ENCODE results near the gene STK24.
"Not testable (repeated sequence)": the region's sequence is repeated elsewhere in the genome, so short reads cannot be mapped to it uniquely, and the experiment has no call there.

Gene STK24

DNA sequence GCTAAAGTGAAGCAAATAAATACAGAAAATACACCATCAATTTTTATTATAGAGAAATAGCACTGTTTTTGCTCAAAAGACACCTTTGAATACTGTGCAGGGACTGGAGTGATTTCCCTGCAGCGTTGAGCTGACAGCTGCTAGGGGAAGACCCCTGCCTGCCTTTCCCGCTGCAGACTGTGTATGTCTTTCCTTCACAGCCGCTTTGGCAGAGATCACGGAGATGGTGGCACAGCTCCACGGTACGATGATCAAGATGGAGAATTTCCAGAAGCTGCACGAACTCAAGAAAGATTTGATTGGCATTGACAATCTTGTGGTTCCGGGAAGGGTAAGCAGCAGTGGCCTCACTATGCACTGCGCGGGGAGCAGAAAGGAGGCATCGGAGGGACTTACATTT is 141.5 kb downstream of the STK24 start:
- no peak for DNase-seq
- in situ Hi-C loops (cut with MboI; ENCODE audit: low pct_unique_long_range_greater_than_20kb, low sequenced_read_pairs), result loop anchor here (25.0 kb wide), 1 partner anchor 573 kb away; no protein-coding TSS in a partner anchor

DNA sequence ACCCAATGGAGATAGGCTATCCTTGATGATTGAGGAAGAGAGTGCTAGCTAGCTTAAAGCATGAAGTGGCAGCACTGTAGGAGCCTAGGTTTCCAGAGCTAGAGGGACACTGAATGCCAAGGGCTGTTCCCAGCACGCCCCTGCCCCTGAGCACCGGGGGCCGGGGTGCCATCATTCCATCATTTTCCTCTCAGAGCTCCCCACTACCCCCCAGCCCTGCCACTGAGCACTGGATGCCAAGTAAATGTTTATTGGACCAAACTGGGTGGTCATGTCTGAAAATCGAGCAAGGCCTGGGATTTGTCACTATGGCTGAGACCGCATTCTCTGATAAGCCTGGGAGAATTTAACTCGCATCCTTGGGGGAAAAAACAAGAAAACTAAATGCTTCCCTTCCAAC is 142.8 kb downstream of the STK24 start:
- no peak for DNase-seq
- in situ Hi-C loops (cut with MboI; ENCODE audit: low pct_unique_long_range_greater_than_20kb, low sequenced_read_pairs), result loop anchor here (25.0 kb wide), 1 partner anchor 572 kb away; no protein-coding TSS in a partner anchor

DNA sequence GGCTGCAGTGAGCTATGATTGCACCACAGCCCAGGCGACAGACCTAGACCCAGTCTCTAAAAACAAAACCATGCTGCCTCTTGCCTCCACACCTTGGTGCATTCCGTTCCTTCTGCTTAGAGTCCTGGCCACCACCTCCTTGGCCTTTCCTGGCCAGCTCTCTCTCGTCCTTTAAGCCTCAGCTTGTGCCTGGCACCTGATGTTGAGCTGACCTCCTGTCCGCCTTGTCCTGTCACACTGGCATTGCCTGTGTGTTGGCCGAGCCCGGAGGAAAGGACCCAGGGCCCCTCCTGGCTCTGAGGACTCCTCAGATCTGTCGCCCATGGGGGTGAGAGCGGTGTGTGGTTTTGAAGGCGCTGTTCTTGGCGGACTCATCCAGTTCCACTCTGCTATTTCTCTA is 143.3 kb downstream of the STK24 start:
- DNase-seq, result no peak
- in situ Hi-C loops (cut with MboI; ENCODE audit: low pct_unique_long_range_greater_than_20kb, low sequenced_read_pairs), result loop anchor here (25.0 kb wide), 1 partner anchor 571 kb away; no protein-coding TSS in a partner anchor

DNA sequence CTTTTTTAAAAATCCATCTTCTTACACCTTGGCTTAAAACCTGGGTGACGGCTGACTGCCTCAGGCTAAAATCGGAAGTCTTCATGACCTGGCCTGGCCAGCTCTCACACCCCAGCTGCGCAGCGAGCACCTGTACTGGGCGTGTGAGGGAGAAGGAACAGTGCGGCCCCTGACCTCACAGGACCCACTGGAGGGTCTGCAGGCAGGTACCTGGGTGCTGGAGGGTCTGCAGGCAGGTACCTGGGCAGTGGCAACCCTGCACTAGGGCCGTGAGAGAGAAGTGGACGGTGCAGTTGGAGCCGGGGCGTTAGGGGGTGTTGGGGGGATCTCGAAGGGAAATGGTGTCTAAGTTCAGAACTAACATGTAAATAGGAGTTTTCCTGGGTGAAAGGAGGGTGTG is 144.3 kb downstream of the STK24 start:
- no peak for DNase-seq
- in situ Hi-C loops (cut with MboI; ENCODE audit: low pct_unique_long_range_greater_than_20kb, low sequenced_read_pairs), result loop anchor here (25.0 kb wide), 1 partner anchor 570 kb away; no protein-coding TSS in a partner anchor

DNA sequence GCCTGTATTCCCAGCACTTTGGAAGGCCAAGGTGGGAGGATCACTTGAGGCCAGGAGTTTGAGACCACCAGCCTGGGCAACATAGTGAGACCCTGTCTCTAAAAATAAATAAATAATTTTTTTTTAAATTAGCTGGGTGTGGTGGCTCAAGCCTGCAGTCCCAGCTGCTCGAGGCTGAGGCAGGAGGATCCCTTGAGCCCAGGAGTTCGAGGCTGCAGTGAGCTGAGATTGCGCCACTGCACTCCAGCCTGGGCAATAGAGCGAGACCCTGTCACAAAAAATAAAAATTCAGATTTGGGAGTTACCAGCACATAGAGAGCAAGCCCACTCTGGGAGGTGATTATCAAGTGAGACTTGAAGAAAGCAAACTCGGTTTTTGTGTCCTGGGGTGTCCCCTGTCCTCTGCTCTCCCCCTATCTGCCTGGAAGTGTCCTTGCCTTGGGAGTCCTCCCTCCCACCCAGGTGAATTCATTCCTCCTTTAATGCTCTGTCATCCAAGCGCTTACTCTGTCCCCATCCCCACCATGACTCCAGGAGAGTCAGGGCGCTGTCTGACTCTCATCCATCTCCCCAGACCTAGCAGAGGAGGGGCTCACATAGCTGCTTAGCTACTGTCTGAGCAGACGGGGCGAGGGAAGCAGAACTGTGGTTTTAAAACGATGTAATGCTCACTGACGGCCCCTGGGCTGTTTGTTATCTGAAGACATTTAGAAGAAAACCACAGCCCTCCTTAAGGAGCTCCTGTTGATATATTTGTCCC is 146.8 kb downstream of the STK24 start:
- in situ Hi-C loops (cut with MboI; ENCODE audit: low pct_unique_long_range_greater_than_20kb, low sequenced_read_pairs), result loop anchor here (25.0 kb wide), 1 partner anchor 568 kb away; no protein-coding TSS in a partner anchor
- no peak for DNase-seq

DNA sequence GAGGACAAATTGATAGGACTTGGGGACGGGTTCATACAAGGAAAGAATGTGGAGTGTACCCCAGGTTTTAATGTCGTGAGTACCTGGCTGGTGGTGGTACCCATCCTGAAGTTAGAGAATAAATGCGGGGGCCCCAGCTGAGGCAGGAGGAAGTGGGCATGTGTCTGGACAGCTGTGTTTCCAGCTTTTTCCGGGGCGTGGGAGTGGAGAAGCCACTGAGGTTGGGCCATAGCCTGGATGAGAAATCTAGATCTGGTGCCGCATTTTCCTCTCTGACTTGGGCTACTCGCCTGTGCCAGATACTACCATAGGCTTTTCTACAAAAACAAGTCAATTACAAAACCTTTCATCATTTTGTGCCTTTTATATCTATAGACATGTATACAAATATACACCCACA is 147.4 kb downstream of the STK24 start:
- in situ Hi-C loops (cut with MboI; ENCODE audit: low pct_unique_long_range_greater_than_20kb, low sequenced_read_pairs), result loop anchor here (25.0 kb wide), 1 partner anchor 567 kb away; no protein-coding TSS in a partner anchor
- no peak for DNase-seq

DNA sequence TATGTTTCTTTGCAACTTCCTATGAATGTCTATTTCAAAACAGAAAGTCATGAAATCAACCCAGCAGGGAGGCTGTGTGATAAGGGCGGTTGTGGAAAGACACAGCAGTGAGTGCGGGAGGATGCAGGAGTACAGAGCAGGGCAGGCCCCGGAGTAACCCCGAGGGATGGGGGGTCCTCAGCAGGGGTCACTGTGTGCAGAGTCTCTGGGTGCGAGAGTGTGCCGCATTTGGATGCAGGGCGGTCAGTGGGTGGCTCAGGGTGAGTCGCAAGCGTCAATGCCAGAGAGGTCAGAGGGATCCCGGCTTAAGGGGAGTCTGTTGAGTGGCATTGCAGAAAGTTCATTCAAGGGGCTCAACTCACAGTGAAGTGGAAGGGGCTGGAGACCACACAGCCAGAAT is 147.8 kb downstream of the STK24 start:
- no peak for DNase-seq
- in situ Hi-C loops (cut with MboI; ENCODE audit: low pct_unique_long_range_greater_than_20kb, low sequenced_read_pairs), result loop anchor here (25.0 kb wide), 1 partner anchor 567 kb away; no protein-coding TSS in a partner anchor

DNA sequence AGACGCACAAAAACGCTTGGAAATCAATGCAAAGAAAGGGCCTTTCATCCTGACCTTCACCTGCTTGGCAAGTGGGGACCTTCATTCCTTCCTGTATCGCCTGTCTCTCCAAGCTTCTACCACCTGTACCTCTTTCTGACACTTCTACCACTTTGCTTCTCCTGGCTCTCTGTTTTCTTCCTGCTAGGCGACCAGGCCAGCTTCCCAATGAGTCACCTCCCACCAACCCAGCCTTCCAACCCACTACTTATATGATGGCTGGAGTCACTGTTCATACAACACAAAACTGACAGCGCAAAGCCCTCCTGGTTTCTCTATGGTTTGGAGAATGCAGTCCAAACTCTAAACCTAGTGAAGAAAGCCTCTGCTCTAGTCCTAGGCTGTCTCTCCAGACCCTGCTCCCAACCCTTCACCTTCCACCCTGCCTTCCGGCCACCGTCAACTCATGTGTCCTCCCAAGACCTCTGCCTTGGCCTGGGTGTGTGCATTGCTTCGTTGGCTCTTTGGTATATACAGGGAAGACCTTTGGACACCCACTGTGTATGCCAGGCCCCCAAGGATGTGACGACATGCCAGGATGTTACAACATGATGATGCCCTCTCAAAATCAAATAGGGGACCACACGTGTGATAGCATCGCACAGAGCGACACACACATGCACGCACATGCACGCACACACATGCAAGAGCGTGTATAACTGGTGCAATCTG is 148.5 kb downstream of the STK24 start:
- DNase-seq, result no peak
- in situ Hi-C loops (cut with MboI; ENCODE audit: low pct_unique_long_range_greater_than_20kb, low sequenced_read_pairs), result loop anchor here (25.0 kb wide), 1 partner anchor 566 kb away; no protein-coding TSS in a partner anchor

DNA sequence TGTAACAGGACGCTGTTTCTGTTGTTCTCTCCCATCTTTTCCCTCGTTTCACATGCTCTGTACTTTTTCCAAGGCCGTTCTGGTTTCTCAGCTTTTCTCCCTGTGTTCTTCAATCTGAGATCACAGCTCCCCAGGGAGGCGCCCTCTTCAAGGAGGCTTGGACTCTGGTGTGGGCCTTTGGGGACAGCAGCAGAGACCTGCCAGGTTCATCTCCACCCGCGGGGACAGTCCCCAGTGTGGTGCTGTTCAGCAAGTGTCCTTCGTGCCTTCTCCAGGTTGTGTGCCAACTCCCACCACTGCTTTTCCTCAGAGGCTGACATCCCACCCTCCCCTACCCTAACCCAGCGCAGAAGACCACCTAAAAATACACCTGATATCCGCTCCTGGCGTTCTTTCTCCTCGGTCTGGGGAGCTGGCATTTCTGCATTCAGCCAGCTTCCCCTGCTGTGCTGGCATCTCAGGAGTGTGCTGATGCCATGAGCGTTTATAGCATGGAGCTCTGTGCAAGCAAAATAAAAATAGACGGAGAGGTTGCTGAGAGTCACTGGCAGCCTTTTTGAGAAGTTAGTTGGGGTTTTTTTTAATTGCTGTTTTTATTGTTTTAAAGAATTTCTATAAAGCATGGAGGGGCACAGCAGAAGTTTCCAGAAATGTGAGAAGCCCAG is 149.4 kb downstream of the STK24 start:
- in situ Hi-C loops (cut with MboI; ENCODE audit: low pct_unique_long_range_greater_than_20kb, low sequenced_read_pairs), result loop anchor here (25.0 kb wide), 1 partner anchor 565 kb away; no protein-coding TSS in a partner anchor
- DNase-seq, result no peak

DNA sequence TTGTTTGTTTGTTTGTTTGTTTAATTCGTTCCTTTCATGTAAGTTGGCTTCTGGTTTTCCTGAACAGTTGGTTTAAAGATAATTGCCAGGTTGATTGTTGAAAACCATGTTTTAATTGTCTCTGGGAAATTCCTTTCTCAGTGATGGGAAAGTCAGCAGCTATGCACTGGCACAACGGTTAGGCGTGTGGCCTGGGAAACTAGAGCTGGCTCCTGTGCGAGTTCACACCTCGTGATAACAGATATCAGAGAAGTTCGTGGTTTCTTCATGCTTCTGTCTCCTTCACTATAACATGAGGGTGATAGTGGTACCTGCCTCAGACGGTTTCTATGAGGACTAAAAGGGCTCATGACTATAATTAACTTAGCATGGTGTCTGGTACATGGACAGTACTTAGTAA is 153.5 kb downstream of the STK24 start:
- in situ Hi-C loops (cut with MboI; ENCODE audit: low pct_unique_long_range_greater_than_20kb, low sequenced_read_pairs), result no loop called here
- no peak for DNase-seq

DNA sequence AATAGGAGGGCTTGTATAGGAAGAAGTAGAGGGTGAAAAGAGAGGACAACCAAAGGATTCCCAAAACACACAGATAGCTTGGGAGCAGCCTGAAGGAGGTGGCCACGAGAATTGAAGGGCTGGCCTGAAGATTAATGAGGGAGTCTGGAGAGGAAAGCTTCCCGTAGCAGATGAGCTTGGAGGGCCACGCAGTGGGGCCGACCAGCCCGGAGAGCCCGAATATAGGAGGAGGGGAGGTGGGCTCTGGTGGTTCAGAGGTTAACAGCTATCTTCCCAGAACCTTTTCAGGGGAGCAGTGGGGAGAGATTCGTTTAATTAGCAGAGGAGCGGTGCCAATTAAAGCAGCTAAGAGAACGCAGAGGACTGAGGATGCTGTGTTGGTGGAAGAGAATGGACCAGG is 154.9 kb downstream of the STK24 start:
- in situ Hi-C loops (cut with MboI; ENCODE audit: low pct_unique_long_range_greater_than_20kb, low sequenced_read_pairs), result no loop called here

DNA sequence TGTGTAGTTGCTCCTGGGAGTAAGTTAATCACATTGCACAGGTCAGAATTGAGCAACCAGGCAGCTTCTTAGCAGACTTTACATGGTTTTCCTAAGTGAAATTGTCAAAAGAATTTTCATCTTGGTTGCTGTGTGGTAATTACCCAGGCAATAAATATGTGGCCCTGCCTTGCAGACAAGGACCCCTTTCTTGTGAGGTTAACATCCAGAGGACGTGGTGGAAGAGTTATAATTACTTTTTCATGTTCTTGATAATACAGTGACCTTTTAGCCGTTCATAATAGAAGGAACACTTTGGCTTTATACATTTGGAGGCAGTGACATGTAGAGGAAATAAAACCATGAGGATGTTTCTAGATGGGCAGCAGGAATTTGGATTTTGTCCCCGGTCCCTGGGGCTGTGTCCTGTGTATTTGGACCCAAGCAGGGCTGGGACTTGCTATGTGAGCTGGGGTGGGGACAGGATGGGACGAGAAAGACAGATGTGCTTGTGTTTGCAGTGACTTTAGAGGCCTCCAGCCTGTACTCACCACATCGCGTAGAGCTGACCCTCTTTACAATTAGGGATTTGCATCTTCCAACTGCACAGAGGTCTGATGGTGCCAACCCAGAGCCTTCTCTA is 156.2 kb downstream of the STK24 start:
- no peak for DNase-seq
- in situ Hi-C loops (cut with MboI; ENCODE audit: low pct_unique_long_range_greater_than_20kb, low sequenced_read_pairs), result no loop called here

More for the DNA sequence above, 154.9 kb downstream of the STK24 start:
- DNase-seq, result no peak

DNA sequence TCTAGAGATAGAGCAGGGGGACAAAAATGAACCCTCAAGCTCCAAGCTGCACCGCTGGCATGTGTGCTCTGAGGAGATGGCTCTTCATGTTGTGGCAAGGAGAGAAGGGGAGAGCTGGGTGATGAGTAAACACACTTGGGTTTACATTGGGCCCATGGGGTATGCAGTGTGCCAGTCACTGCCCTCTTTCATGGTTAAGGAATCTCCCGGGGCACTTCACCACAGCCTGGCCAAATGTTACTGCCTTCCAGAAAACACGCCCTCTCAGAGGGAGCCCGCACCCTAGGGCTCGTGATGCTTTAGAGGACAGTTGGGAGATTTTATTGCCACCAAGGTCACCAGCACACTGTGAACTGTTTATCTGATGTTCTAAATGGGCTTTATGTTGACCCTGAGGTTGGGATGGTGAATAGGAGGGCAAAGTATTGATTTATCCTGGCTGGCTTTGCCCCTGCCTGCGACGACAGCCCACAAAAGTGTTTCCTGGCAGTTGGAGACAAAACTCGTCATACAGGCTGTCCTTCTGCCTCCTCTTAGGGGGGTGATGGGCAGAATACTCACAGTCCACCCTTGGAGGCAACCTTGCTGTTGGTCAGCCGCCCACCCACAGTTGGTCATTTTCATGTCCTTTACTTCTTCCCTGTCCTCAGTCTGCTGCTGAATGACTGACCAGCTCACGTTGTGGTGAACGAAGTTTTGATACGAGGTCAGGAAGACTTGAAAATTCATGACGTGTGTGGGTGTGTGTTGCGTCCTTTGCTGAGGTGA is 156.9 kb downstream of the STK24 start:
- no peak for DNase-seq
- in situ Hi-C loops (cut with MboI; ENCODE audit: low pct_unique_long_range_greater_than_20kb, low sequenced_read_pairs), result no loop called here

DNA sequence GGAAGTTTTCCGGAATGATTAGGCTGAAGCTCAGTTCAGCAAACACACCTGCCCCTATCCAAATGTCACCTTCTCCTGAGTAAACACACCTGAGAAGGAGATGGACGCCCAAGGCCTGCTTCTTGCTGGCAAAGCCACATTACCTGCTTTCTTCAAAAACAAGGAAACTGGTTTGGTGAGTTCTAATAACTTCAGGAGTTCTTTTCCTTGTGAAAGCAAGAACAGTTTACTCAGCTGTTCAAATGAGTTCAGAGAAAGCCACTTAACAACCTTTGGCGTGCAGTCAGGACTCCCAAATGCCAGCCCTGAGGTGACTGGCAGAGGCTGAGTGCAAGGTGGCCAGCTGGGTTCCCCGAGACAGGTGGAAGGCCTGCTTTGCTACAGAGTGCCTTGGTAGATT is 160.5 kb downstream of the STK24 start:
- in situ Hi-C loops (cut with MboI; ENCODE audit: low pct_unique_long_range_greater_than_20kb, low sequenced_read_pairs), result no loop called here
- DNase-seq, result no peak

DNA sequence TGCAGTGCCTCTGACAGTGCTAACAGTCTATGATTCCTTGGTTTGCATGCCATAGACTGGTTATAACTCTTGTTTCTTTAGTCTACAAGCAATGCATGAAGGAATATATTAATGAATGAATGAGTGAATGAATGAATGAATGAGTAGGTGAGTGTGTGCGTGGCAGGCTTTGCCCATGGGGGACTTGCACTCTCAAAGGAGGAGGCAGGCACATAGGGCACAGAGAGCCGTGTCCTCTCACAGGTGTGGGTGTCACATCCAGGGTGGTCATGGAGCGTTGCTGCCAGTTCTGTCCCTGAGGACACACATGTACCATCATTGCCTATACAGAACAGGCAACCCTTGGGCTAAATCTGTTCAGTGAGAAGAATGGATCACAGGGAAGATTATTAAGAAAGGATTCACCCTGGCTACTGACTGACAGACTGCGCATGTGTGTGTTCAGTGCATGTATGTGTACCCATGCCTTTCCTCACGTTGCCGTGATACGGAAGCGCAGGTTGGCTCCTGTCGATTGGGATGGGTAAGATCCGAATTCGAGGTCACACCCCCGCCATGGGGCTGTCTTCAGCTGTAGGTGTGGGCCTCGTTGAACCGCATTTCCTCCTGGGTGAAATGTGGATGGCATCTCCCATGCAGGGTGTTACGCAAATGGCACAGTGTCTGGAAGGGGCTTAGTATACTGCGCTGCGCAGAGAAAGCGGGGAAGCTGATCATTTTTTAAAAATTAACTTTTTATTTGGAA is 161.4 kb downstream of the STK24 start:
- DNase-seq, result no peak
- in situ Hi-C loops (cut with MboI; ENCODE audit: low pct_unique_long_range_greater_than_20kb, low sequenced_read_pairs), result no loop called here

DNA sequence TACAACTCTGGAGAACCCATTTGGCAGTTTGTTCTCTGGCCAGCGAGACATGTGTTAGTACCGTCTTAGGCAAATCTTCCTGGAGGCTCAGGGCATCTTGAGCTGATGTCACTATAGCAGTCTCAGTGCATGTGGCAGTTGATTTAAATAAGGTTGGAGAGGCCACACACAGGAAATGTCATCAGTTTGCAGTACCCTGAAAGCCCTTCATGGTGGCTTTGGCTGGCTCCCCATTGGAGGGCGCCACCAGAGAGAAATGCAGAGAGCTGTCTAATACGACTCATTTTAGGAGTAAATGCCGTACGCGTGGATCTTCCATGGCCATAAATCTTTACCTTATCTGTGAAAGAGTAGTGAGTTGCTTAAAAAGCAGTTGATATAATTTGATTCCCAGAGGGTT is 163.1 kb downstream of the STK24 start:
- in situ Hi-C loops (cut with MboI; ENCODE audit: low pct_unique_long_range_greater_than_20kb, low sequenced_read_pairs), result no loop called here
- no peak for DNase-seq

DNA sequence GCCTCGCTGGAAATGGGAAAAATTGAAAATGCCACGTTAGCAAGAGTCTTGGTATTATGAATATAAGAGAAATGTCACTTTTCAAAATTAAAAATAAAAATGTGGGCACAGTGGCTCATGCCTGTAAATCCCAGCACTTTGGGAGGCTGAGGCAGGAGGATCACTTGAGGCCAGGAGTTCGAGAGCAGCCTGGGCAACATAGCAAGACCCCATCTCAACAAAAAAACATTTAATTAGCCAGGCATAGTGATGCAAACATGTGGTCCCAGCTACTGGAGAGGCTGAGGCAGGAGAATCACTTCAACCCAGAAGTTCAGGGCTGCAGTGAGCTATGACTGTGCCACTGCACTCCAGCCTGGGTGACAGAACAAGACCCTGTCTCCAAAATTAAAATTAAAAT is 163.6 kb downstream of the STK24 start:
- DNase-seq; in situ Hi-C loops (cut with MboI; ENCODE audit: low pct_unique_long_range_greater_than_20kb, low sequenced_read_pairs): not testable (repeated sequence)
